GM19468 (cell line): ENCODE results near the gene MCIDAS.

Experiments
- ATAC-seq: cut with Tn5 transposase; IDR thresholded peaks from one replicate; pipeline ENCODE4 v1.9.1; 2021; ENCODE audit warnings: mild to moderate bottlenecking, moderate library complexity, moderate number of reproducible peaks; ENCODE audit not compliant: unreplicated experiment; ENCODE audit errors: extremely low read depth

Gene MCIDAS

DNA sequence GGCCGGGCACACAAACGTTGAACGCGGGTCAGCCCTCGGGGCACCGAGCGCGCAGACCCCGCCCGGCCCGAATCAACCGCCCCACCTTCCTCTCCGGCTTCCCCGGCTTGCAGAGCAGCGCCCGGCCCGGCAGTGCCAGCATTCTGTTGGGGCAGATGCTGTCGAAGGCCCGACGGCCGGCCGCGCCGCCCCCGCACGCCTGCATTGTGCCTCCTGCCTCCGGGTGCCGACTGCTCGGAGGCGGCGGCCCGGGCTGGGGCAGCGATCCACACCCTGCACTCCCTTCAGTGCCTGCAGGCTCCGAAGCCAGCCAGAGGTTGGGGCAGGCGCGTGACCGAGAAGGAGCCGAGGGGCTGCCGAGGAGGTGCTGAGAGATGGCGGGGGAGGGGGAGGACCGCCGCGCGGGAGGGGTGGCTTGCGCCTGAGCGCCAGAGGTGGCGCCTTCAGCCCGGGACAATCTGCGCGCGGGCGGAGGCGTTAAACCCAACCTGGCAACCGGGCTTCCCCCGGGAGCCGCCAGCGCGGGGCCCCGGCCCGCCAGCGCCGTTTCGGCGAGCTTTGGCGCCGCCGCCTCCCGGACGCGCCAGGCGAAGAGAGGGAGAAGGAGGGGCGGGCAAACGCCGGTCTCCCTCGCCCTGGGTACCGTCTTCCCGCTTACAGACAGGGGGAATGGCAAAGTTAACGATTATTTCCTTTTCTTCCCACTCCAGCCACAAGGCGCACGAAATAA, at the start of gene MCIDAS:
Gene MCIDAS, minus strand, starts transcription at position 382 of the 730 bp plus-strand sequence. Its CDS starts 177 bp downstream, at position 205.
- no peak for ATAC-seq

DNA sequence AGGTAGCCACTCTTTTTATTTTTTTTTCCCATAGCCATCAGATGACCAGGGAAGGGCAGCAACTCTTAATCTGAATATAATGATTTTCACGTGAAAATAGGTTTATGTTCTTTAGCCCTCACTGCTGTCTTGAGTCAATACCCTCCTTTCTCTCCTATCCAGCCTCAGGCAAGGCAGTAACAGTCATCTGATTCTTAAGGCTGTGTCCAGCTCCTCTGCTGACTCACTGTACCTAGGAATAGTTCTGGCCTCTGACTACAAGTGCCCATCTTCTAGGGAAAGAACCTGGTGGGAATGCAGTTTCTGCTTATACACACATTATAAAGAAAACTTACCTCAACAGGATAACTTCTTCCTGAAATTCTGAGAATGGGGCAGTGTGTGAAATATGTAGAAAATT, 49.7 kb upstream of the MCIDAS start:
- no peak for ATAC-seq

DNA sequence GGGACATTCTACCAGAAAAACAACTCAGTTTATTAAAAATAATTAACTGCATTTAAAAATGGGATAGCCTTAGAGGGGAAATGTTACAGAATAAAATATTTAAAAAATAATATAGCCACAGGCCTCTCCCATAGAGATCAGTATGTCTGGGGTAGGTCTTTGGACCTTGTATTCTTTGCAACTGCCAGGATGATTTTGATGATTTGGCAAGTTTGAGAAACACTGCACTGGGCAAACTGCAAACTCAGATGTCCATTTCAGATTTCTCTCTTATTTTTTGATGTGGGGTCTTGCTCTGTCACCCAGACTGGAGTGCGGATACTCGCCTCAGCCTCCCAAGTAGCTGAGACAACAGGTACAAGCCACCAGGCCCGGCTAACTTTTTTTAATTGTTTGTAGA, 31.2 kb upstream of the MCIDAS start:
- ATAC-seq, result no peak

DNA sequence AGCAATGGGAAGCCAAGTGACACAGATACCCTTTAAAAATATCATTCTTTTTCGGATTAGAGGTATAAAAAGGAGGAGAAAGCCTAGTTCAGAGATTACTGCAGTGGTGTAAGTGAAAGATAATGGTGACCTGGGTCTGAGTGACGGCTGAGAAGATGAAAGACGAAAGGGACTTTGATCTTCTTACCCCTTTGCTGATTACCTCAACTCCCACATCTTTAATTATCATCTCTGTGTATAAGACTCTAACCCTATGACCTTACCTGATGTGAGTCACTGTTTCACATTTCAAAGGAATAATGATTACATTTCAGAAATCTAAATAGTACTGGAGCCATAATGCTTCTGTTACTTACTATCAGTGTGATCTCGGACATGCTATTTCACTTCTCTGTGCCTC, 27.7 kb upstream of the MCIDAS start:
- no peak for ATAC-seq

DNA sequence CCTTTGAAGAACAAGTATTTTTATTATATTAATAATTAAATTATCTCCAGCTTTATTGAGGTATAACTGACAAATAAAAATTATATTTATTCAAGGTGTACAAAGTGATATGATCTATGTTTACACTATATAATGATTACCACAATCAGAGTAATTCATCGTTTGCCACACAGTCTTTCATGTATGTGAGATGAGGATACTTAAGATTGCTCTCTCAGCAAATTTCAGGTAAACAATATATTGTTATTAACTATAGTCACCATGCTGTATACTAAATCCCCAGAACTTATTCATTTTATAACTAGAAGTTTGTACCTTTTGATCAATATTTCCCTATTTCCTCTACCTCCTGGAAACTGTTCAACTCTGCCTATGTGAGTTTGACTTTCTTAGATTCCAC, 22.9 kb upstream of the MCIDAS start:
- ATAC-seq, result no peak

DNA sequence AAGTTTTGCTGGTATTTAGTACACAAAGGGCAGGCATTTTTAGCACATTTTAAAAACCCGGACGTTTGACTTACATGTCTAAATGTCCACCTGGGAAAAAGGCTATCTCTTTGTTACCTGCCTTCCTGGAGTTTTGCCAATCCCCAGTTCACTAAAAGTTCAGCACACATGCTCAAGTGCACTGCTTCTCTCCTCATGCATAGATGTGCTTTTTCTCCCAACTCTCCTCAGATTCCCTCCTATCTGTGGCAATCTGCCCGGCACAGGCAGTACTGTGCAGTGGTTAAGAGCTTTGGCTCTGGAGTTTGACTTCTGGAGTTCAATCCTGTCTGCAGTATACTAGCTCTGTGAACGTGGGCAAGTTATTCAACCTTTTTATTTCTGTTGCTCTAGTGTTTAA, 14.6 kb upstream of the MCIDAS start:
- no peak for ATAC-seq

DNA sequence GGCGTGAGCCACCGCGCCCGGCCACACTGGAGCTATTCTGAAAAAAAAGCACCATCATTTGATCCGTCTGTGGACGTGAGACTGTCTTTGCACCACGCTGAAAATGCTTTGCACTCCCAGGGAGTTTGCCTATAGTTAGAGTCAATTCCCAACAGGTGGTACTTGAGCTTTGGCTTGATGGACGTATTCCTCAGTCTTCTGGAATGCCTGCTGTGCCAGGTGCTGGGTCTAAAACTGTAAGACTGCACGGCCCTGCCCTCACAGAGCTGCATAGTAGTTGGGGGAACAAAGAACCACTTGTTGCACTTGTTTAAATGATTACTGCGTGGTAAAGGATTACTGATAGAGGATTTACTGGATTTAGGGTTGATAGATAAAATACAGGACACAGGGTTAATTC, 9.7 kb upstream of the MCIDAS start:
- no peak for ATAC-seq

DNA sequence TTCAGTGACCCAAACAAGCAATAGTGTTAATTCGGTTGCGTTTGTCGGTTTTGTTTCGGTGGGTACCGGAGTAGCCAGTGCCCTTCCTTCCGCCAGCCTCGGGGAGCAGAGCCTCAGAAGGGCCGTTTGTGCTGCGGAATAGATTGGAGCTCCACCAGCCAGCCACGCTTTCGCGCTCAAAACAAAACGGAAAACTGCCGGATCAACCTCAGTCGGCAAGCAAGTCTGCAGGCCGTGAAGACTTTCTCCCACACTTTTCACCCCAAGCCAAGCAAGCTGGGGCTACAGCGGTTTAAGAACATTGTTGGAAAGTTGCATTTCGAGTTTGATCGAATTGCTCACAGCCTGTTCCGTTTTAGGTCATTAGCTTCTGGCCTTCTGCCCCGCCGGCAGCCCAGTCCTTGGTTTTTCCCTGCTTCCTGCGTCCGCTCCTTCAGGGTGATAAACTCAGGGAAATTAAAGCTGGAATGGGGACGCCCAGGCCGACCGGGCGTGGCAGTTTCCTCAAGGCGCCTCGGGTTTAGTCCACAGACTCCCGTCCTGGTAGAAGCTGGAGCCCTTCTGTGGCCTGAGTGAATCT, 7.1 kb upstream of the MCIDAS start:
- ATAC-seq, result no peak

DNA sequence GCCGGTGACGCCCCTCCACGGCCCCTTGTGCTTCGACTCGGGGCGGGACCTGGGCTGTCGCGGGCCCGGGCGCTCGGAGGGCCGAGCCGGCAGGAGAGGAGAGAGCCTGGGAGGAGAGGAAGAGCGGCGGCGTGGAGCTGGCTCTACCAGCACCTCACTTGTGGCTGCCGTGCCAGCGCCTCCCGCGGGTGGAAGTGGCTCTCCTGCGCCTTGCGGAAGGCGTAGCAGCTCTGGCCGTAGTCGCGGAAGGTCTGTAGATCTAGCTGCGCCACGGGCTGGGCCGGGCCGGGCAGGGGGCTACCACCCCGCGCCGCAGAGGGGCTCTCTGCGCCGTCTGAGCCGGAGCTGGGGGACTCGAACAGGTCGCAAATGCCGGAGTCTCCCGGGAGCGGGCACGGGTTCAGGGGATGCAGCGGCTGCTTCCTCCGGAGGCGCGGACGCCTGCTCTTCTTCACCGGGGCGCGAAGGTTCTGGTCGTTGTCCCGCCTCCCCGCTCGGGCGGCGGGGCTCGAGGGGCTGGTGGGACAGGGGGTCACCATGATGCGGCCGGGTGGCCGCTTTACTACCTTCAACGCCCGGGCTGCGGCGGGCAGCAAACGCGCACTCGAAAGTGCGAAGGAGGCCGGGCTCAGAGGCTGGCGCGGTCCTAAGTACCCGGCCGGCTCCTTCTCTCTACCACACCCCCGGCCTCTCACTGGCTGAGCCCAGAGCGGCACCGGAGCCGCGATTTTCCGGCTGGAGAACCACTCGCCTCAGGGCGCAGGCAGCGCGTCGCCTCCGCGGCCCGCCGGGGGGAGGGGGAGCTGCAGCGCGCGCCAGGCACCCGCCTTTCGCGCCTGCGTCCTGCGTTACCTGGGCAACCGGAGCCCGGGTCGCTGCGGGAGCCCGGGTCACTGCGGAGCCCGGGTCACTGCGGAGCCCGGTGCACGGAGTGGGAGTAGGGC, 6.1 kb upstream of the MCIDAS start, which contains the start of gene CCNO:
Gene CCNO, minus strand, starts transcription at position 624 of the 944 bp plus-strand sequence. Its CDS starts 85 bp downstream, at position 539.
- ATAC-seq, result no peak

DNA sequence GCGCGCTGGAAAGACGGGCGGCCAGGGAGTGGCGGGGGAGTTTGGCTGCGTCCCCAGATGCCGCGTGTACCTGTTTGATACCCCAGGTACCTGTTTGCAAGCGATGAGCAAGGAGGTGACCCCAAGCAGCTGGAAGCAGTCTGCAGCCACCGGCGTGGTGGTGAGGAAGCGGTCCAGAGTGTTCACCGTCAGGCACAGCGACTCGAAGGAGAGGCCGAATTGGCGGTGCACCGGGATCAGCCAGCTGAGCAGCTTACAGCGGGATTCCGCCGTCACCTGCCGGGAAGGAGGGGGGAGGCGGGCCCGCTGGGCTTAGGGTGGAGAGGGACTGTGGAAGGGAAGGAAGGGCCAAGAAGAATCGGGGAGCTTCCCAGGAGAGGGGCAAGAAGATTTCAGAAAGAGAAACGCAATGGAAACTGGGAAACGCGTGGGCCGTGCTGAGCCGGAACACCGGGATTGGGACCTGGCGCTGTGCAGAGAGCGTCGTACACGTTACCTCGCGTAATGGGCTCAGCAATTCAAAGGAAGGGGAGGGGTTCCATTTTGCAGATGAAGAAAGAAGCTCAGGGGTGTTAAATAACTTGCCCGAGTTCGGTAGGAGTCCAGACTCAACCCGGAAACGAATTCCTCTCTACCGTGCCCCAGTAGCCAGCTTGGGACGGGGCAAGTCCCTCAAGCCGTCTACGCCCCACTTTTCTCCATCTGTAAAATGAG, 5.3 kb upstream of the MCIDAS start:
- ATAC-seq, result no peak

DNA sequence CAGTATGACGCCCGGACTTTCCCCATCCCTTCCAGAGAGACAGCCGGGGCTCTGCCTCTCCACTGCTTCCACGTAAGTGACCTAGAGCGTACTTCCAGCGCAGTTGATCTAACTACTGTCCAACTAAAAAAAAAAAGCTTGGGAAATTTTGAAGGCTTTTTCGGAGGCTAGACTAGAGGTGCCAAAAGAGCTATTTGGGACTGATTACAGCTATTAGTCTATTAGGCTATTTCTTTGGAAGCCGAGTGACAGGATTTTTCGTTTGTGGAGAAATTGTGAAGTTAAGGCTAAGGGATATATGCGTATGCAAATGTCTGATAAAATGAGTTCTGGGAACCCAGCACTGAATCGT, 4.8 kb upstream of the MCIDAS start:
- no peak for ATAC-seq

DNA sequence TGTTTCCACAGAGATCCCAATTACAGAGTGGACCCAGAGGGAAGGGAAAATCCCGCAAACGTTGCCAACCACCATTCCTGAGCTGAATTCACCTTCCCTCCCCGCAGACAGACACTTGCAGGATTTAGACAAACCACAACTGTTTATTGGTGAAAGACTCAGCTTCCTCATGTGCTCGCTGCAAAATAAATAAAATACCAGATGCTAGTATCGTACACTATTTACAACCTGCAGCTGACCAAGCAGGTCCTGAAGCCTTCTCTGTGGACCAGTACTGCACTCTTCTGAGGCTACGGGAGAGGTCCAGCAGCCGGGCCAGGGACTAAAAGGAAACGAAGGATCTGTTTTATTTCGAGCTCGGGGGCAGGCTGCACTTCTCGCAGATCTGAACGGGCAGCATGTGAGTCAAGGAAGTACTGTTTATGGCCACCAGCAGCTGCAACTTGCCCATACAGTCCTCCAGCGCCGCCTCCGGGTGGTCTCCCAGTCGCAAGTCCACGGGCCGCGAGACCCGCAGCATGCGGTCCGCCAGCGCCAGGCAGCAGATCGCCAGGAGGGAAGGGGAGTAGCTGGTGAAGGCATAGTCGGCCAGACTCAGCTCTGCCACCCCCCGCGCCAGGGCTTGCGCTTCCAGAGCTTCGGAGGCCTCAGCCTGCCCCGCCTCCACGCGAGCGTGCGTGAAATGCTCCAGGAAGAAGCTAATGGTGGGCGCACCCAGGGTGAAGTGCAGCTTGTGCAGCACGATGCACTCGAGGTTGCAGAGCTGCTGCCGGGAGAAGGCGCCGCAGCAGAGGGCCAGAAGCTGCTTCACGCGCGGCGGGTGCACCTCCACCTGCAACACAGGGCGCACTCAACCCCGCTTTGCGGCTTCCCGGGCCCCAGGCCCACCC, 4.2 kb upstream of the MCIDAS start:
- ATAC-seq, result no peak

DNA sequence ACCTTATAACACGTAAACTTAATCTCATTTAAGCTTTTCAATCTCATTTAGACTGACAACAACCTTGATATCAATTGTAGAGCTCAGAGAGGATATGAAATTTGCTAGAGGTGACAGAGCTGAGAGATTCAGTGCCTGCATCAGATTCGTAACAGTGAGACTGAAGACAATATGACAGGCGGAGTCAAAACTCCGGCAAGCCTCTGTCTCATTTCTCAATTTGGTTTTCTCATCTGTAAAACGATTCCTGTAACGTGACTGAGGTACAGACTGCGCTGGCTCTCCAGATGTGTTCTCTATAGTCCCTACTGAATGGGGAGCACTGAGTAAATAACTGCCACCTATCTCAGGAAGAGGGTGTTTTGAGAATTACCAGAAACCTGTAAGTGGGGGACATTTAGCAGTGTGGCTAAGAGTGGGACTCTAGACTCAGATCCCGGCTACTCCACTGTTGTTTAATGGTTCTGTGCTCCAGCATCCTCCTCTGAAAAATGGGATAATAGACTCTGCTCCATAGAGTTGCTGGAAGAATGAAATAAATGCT, 3.0 kb upstream of the MCIDAS start:
- ATAC-seq, result no peak

DNA sequence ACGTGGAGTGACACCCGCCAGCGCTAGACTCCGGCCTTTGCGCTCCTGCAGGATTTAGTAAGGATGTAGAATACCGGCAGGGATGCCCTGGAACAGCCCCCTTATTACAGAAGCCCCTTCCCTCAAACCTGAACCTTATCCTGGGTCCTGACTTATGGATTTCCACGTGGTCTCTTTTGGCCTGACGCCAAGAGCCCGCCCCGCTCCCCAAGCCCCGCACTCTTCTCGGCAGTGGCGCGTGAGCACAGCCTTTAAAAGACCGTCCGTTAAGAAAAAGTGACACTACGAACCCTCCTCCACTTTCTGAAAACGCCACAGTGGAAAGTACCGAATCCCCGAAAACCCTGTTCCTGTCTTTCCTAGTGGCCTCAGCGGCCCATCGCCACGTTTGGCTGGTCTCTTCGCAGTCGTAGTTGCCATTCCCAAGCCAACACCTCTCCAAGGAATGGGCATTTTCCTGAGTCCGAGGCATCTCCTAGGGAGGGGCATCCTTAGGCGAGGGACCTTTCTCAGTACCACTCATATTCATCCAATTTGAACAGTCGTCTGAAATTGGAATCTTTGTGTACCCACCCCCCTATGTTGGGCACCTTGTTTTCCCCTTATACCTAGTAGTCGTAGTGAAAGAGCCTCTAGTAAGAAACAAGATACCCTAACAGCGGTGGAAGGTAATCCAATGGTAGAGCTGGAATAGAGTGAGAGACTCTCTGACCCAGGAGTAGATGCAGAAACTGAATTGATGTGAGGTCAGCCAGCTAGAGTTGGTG, 732 bp upstream of the MCIDAS start:
- no peak for ATAC-seq

DNA sequence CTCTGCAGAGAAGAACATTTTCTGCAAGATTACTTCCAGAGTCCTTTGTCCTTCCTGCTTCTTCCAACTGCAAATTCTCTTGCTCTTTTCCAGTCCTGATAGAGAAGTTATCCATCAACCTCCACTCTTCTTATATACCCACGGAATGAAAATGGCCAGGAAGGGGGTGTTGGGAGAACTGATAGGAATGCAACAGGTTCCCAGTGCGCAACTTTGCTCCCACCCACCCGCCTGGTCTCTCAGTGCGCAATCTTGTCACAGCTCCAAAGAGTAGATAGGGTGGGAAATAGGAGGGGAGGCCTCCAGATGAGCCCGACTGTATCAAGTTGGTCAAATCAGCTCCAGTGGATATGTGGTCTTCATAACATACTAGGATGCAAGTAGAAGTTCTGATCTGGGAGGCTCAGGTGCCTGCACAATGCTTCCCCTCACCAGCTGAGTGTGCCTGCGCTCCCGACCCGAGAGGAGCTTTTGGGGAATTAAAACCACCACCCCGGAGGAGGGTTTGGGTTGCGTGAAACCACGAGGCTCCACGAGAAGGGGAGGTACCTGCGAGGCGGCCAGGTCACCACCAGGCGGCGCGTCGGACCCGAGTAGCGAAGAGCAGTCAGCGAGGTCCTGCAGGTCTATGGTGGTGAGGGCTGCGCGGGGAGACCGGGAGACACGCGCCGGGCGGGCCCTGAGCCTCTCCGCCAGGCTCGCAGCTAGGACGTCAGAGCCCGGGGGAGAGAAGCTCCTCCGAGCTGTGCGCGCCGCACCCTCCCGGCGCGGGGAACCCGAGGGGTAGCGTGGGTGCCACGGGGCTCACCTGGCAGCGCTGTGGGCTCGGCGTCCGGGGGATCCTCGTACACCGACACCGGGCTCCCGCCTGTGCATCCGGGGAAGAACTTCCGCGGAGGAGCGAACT, 835 bp downstream of the MCIDAS start:
- ATAC-seq, result no peak

DNA sequence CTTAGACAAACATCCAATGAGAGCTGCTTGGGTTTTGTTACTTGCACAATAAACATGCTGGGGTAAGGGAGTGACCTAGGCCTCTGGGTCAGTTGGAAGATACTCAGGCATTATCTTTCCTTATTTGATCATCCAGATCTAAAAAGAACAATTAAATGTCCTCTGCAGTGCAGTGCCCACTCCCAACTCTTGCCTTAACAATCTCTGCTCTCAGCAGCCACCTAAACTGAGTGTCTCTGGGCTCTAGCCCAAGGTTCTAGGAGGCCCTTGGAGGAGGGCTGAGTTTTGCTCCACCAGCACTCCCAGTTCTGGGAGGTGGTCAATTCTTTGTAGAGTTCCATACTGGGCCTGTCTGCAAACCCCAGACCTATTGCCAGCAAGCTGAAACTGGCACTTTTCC, 1.8 kb downstream of the MCIDAS start:
- ATAC-seq, result no peak

DNA sequence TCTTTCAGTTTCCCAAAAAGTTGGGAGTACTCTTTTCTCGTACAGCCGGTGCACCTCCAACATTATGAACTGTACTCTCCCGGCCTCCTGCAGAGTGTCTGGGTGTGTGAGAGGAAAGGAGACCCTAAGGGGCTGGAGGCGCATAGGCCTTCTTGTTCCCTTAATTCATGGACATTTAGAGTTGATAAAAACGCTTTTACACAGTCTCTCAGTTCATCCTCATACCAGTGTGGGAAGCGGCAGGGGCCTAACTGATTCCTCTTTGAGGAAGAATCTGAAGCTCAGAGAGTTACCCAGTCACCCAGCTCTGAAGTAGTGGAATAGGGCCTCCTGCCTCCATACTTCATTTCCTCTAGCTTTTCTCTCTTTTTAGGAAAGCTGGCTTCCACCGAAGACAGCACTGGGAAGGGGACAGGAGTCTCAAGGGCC, 3.3 kb downstream of the MCIDAS start:
- ATAC-seq, result no peak
